BLaER1 (cell line): ENCODE measurements around the gene SMIM5.
"Not testable (repeated sequence)": the region's sequence is repeated elsewhere in the genome, so short reads cannot be mapped to it uniquely, and the experiment has no call there.

Experiments used
- H3K27ac ChIP-seq: shearing (Covaris generic); formaldehyde crosslinking; 2 replicates; pipeline ENCODE4 v1.8.1; 2022
- H3K27me3 ChIP-seq: shearing (Covaris generic); formaldehyde crosslinking; 2 replicates; pipeline ENCODE4 v1.8.1; 2022
- H3K36me3 ChIP-seq: shearing (Covaris generic); formaldehyde crosslinking; 2 replicates; pipeline ENCODE4 v1.8.1; 2022
- H3K4me1 ChIP-seq: shearing (Covaris generic); formaldehyde crosslinking; 2 replicates; pipeline ENCODE4 v1.8.1; 2022
- H3K4me2 ChIP-seq: shearing (Covaris generic); formaldehyde crosslinking; 2 replicates; pipeline ENCODE4 v1.8.1; 2022
- H3K4me3 ChIP-seq: shearing (Covaris generic); formaldehyde crosslinking; 2 replicates; pipeline ENCODE4 v1.8.1; 2022
- H3K9ac ChIP-seq: shearing (Covaris generic); formaldehyde crosslinking; 2 replicates; pipeline ENCODE4 v1.8.1; 2022
- H3K9me3 ChIP-seq: shearing (Covaris generic); formaldehyde crosslinking; 2 replicates; pipeline ENCODE4 v1.8.1; 2022
- H4K20me1 ChIP-seq: shearing (Covaris generic); formaldehyde crosslinking; 2 replicates; pipeline ENCODE4 v1.8.1; 2022
- Cebpa-rat ChIP-seq: shearing (Covaris generic); IDR thresholded peaks from 2 replicates; pipeline ENCODE4 v1.8.1; 2022

The SMIM5 gene

GRCh38 chr17:75633486-75634375, 497 bp downstream of the SMIM5 start:
- H3K27ac ChIP-seq: peak overlapping the region; percentile 62
- H3K9ac ChIP-seq: peak overlapping the region; percentile 30
- H3K4me1 ChIP-seq: peaks cover 87% of the 10 kb centered on the region
- H3K36me3 ChIP-seq: peaks cover 22% of the 10 kb centered on the region; the same call in 1 of the 2 replicates
- peaks cover 35% of the 10 kb centered on the region for H4K20me1 ChIP-seq
- H3K4me2 ChIP-seq: peak overlapping the region; percentile 95
- H3K9me3 ChIP-seq: no peaks in the 10 kb centered on the region
- H3K4me3 ChIP-seq: peak overlapping the region; percentile 33
- TF ChIP-seq Cebpa-rat: no peak
- H3K27me3 ChIP-seq: peaks cover 20% of the 10 kb centered on the region; the same call in 1 of the 2 replicates

GRCh38 chr17:75634376-75634740, 1.1 kb downstream of the SMIM5 start:
- Histone ChIP-seq H3K4me2 (peak overlapping the region; percentile 95), H3K9me3 (no peaks in the 10 kb centered on the region), H3K27ac (0 out of 2 replicates have a peak overlapping the region, but pooled peaks have one; percentile 14), H3K27me3 (peaks cover 20% of the 10 kb centered on the region; the same call in 1 of the 2 replicates), H4K20me1 (peaks cover 35% of the 10 kb centered on the region), H3K4me3 (no peak overlapping the region), H3K36me3 (peaks cover 25% of the 10 kb centered on the region; the same call in 1 of the 2 replicates), H3K4me1 (peaks cover 87% of the 10 kb centered on the region), H3K9ac (no peak overlapping the region; the same call in 1 of the 2 replicates)
- no peak for TF ChIP-seq Cebpa-rat

GRCh38 chr17:75634754-75635609, 1.7 kb downstream of the SMIM5 start:
- H3K36me3 ChIP-seq: peaks cover 25% of the 10 kb centered on the region; the same call in 1 of the 2 replicates
- peaks cover 87% of the 10 kb centered on the region for H3K4me1 ChIP-seq
- H3K4me3 ChIP-seq: no peak overlapping the region
- no peak for TF ChIP-seq Cebpa-rat
- 0 out of 2 replicates have a peak overlapping the region, but pooled peaks have one; percentile 14 for H3K27ac ChIP-seq
- H3K27me3 ChIP-seq: peaks cover 20% of the 10 kb centered on the region; the same call in 1 of the 2 replicates
- H4K20me1 ChIP-seq: peaks cover 37% of the 10 kb centered on the region
- peak overlapping the region; percentile 38; the same call in 1 of the 2 replicates for H3K9ac ChIP-seq
- no peaks in the 10 kb centered on the region for H3K9me3 ChIP-seq
- peak overlapping the region; percentile 95 for H3K4me2 ChIP-seq

DNA sequence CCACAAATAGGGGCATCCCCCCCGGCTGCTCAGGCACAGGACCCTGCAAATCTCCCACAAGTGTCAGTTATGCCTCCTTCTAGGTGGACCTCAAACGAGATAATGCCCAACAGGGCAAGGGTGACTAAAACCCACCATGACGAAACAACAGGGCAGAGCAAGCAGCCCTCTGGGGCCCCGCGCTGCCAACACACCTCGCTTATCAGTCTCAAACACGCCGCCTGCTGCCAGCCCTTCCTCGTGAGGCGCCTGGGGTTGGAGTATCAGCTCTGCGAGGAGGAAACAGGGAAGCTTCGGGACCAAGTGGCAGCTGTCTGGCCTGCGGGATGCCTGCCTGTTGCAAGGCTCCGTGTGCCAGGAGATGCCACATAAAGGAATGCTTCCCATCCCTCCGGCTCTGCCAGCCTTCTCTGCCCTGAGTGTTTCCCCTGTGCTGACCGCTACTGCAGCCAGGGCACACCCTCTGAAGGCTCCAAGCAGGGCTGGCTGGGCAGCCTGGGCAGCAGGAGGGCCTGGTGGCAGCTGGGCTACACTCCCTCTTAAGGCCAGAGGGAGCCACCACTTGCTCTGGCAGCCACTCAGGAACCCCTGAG, 2.5 kb downstream of the SMIM5 start:
- peak overlapping the region; percentile 95; the same call in 1 of the 2 replicates for H3K4me2 ChIP-seq
- H3K27ac ChIP-seq: 0 out of 2 replicates have a peak overlapping the region, but pooled peaks have one; percentile 25
- peaks cover 45% of the 10 kb centered on the region for H4K20me1 ChIP-seq
- H3K4me3 ChIP-seq: no peak overlapping the region
- 0 out of 2 replicates have a peak overlapping the region, but pooled peaks have one; percentile 38 for H3K9ac ChIP-seq
- H3K4me1 ChIP-seq: peaks cover 87% of the 10 kb centered on the region
- no peaks in the 10 kb centered on the region for H3K9me3 ChIP-seq
- TF ChIP-seq Cebpa-rat: no peak
- peaks cover 20% of the 10 kb centered on the region; the same call in 1 of the 2 replicates for H3K27me3 ChIP-seq
- peaks cover 24% of the 10 kb centered on the region; the same call in 1 of the 2 replicates for H3K36me3 ChIP-seq

GRCh38 chr17:75636381-75637142, 3.3 kb downstream of the SMIM5 start:
- Histone ChIP-seq H3K4me3 (no peak overlapping the region), H4K20me1 (peaks cover 47% of the 10 kb centered on the region), H3K36me3 (peaks cover 17% of the 10 kb centered on the region; the same call in 1 of the 2 replicates), H3K27me3 (peaks cover 20% of the 10 kb centered on the region; the same call in 1 of the 2 replicates), H3K4me1 (peaks cover 86% of the 10 kb centered on the region), H3K9me3 (no peaks in the 10 kb centered on the region), H3K4me2 (peak overlapping the region; percentile 95), H3K9ac (0 out of 2 replicates have a peak overlapping the region, but pooled peaks have one; percentile 12), H3K27ac (peak overlapping the region; percentile 25; the same call in 1 of the 2 replicates)
- TF ChIP-seq Cebpa-rat: no peak

DNA sequence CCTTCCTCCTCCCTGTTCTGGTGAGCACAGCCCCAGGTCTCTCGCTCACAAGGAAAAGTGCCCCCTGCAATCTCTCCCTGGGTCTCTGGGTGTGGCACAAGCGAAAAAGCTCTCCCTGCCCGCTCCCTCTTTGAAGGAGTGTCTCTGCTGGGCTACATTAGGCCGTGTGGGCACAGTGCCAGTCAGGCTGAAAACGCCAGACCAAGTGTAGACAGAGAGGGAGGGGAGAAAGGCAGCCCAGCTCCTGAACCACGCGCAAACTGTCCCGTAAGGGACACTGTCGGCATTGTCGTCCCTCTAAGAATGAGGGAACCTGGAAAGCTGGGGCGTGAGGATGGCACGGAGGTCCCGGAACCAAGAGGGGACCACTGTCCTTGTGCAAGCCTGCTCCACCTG, 3.9 kb downstream of the SMIM5 start:
- TF ChIP-seq Cebpa-rat: no peak

GRCh38 chr17:75637551-75637950, 4.3 kb downstream of the SMIM5 start:
- Histone ChIP-seq H3K27me3 (peaks cover 20% of the 10 kb centered on the region; the same call in 1 of the 2 replicates), H3K27ac (no peak overlapping the region), H3K4me3 (no peak overlapping the region), H3K4me2 (peak overlapping the region; percentile 95), H3K9me3 (no peaks in the 10 kb centered on the region), H4K20me1 (peaks cover 47% of the 10 kb centered on the region), H3K9ac (0 out of 2 replicates have a peak overlapping the region, but pooled peaks have one; percentile 12), H3K4me1 (peaks cover 80% of the 10 kb centered on the region), H3K36me3 (peaks cover 21% of the 10 kb centered on the region; the same call in 1 of the 2 replicates)
- TF ChIP-seq Cebpa-rat: no peak

More for the DNA sequence above, 3.9 kb downstream of the SMIM5 start:
- H3K4me2 ChIP-seq: peak overlapping the region; percentile 95
- peaks cover 20% of the 10 kb centered on the region; the same call in 1 of the 2 replicates for H3K36me3 ChIP-seq
- H3K27me3 ChIP-seq: peaks cover 20% of the 10 kb centered on the region; the same call in 1 of the 2 replicates
- H3K9me3 ChIP-seq: no peaks in the 10 kb centered on the region
- H3K4me1 ChIP-seq: peaks cover 84% of the 10 kb centered on the region
- no peak overlapping the region for H3K27ac ChIP-seq
- H3K9ac ChIP-seq: 0 out of 2 replicates have a peak overlapping the region, but pooled peaks have one; percentile 12
- no peak overlapping the region for H3K4me3 ChIP-seq
- H4K20me1 ChIP-seq: peaks cover 47% of the 10 kb centered on the region

- not testable (repeated sequence) for H3K4me2 ChIP-seq, H3K9ac ChIP-seq, H3K9me3 ChIP-seq, H3K27ac ChIP-seq, H3K4me3 ChIP-seq
- peaks cover 20% of the 10 kb centered on the region; the same call in 1 of the 2 replicates for H3K27me3 ChIP-seq
- peaks cover 75% of the 10 kb centered on the region for H3K4me1 ChIP-seq
- peaks cover 23% of the 10 kb centered on the region; the same call in 1 of the 2 replicates for H3K36me3 ChIP-seq
- peaks cover 46% of the 10 kb centered on the region for H4K20me1 ChIP-seq
These were observed 4.8 kb downstream of the SMIM5 start for GRCh38 chr17:75638039-75638438.
